GM18517 (cell line): Measurements from ENCODE around the gene ZNF841.
"Not testable (repeated sequence)": the region's sequence is repeated elsewhere in the genome, so short reads cannot be mapped to it uniquely, and the experiment has no call there.

Source experiments
- ATAC-seq: cut with Tn5 transposase; IDR thresholded peaks from one replicate; pipeline ENCODE4 v1.9.1; 2021; ENCODE audit warnings: mild to moderate bottlenecking, moderate library complexity; ENCODE audit not compliant: unreplicated experiment

The ZNF841 gene

DNA sequence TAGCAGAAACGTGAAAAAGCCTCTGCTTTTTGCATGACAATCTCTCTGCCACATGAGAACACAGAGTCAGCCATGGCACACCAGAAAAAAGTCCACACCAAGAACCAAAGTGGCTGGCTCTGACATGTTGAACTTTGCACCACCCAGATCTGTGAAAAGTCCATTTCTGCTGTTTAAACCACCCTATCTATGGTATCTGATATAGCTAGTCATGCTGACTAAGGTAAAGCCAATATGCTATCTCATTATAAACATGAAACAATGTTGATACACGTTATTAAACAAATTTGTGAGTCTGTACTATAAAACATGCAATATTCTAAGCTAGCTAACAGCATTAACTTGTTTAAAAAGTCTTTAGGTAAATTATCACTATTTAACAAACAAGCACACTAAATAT lies 25.9 kb downstream of the ZNF841 start:
- ATAC-seq = no peak

- ATAC-seq = no peak
Measured at GRCh38 chr19:52066258-52066863, 29.2 kb downstream of the ZNF841 start.

DNA sequence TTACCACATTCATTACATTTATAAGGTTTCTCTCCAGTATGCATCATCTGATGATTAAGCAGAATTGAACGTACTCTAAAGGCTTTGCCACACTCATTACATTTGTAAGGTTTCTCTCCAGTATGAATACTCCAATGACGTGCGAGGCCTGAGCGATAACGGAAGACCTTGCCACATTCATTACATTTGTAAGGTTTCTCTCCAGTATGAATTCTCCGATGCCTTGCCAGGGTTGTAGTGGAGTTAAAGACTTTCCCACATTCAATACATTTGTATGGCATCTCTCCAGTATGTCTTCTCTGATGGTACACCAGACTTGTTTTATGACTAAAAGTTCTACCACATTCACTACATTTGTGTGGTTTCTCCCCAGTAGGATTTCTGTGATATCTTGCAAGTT lies 30.2 kb downstream of the ZNF841 start:
- ATAC-seq = no peak

- ATAC-seq = not testable (repeated sequence)
Measured at GRCh38 chr19:52056480-52056879, 39.1 kb downstream of the ZNF841 start.

- not testable (repeated sequence) for ATAC-seq
Measured at GRCh38 chr19:52051736-52052135, 43.8 kb downstream of the ZNF841 start.

DNA sequence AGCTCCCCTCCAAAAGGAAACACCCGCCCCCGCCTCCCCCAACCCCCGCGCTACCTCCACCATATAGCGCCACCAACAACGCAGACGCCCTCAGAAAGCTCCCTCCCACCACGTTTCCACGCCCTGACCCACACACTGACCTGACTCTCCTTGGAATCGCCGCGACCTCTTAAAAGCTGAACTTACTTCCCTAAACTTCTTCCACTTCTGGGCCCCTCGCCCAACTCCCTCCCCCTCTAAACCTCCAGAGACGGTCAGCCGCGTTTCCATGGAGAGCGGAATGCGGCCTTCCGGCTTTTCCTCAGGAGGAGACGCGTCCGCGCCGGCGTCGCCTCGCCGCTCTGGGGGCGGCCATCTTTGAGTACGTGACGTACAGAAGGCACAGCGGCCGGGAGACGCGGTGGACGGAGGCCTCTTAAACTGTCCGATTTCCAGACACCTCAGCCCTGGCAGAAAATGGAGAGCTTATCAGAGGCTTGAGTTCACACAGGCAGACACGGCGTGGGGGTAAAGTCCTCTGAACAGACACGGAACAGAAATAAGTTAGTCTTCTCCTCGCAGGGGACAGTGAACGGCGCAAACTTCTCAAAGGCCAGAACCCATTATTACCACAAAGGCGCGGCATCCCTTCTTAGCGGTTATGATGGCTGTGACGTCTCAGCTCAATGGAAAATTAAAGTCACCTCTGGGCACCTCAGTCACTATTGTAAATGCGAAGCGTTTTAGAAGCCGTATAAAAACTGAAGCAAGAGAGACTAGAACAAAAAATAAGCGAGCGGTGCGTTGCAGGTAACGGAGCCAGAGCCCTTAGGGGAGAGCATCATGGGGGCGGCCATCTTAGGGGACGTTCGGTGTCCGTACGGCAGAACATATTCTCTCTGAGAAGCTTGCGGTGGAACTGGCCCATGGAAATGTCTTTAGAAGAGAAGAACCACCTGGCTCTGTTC lies 46.7 kb downstream of the ZNF841 start, which contains the start of gene ZNF432:
ZNF432 (minus strand) TSS at position 284 of the 947 bp plus-strand sequence. CDS start 1,970 bp downstream, outside the sequence.
- ATAC-seq = peak; percentile 78

DNA sequence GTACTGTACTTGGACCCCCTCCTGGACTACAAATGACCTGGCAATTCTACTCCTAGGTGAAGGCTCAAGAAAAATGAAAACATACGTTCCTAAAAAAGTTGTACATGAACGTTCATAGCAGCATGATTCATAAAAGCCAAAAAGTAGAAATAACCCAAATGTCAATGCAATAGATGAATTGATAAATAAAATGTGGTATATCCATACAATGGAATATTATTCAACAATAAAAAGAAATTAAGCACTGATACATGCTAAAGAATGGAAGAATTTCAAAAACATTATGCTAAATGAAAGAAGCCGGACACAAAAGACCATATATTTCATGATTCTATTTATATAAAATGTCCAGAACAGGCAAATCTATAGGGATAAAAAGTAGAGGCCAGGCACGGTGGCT lies 56.4 kb downstream of the ZNF841 start:
- no peak for ATAC-seq

DNA sequence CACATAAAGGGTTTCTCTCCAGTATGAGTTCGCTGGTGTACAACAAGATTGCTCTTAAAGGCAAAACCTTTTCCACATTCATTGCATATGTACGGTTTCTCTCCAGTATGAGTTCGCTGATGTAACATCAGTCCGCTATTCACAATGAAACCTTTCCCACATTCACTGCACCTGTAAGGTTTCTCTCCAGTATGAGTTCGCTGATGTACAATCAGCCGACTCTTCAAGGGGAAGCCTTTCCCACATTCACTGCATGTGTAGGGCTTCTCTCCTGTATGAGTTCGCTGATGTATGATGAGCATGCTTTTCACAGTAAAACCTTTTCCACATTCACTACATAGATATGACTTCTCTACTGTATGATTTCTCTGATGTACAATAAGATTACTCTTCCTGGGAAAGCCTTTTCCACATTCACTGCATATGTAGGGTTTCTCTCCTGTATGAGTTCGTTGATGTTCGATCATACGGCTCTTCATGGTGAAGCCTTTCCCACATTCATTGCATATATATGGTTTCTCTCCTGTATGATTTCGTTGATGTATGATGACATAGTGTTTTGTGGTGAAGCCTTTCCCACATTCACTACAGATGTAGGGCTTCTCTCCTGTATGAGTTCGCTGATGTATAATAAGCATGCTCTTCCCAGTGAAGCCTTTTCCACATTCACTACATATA lies 61.4 kb downstream of the ZNF841 start:
- ATAC-seq = no peak

- ATAC-seq = no peak
Measured at GRCh38 chr19:52028780-52029123, 66.8 kb downstream of the ZNF841 start.

GRCh38 chr19:52028027-52028779 lies 67.4 kb downstream of the ZNF841 start, which contains the start of gene ZNF614:
ZNF614 (minus strand) TSS chr19:52028379; CDS start chr19:52025745, 2,634 bp downstream.
- peak; percentile 65 for ATAC-seq

DNA sequence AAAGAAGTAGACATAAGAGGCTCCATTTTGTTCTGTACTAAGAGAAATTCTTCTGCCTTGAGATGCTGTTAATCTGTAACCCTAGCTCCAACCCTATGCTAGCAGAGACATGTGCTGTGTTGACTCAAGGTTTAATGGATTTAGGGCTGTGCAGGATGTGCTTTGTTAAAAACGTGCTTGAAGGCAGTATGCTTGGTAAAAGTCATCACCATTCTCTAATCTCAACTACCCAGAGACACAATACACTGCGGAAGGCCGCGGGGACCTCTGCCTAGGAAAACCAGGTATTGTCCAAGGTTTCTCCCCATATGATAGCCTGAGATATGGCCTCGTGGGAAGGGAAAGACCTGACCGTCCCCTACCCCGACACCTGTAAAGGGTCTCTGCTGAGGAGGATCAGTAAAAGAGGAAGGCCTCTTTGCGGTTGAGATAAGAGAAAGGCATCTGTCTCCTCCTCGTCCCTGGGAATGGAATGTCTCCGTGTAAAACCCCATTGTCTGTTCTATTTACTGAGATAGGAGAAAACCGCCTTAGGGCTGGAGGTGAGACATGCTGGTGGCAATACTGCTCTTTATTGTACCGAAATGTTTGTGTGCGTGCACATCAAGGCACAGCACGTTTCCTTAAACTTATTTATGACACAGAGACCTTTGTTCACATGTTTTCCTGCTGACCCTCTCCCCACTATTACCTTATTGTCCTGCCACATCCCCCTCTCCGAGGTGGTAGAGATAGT lies 69.1 kb downstream of the ZNF841 start:
- ATAC-seq = not testable (repeated sequence)

- ATAC-seq = not testable (repeated sequence)
Measured at GRCh38 chr19:52024478-52024877, 71.1 kb downstream of the ZNF841 start.

- no peak for ATAC-seq
Measured at GRCh38 chr19:52022193-52022592, 73.4 kb downstream of the ZNF841 start.

DNA sequence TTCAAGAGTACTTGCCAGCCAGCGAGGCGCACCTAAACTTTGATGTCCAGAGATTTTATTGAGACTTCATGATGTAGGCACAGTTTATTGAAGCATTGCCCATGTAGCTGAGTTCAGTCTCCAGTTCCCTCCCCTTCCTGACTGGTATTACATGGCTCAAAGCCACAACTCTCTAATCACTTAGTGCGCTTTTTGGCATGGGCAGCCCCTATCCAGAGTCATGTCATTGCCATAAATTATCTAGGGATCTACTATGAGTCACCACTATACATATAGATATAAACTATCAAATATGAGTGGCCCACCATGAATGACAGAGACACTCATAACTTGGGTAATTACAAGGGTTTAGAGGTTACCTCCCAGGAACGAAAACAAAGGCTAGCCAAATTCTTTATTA lies 75.1 kb downstream of the ZNF841 start:
- ATAC-seq = no peak
